KOPT-K1 (cell line): ENCODE data around the gene TOMM20.

Experiments used
- H3K27ac ChIP-seq: fragments of 200-600 bp; sonication (generic); 2 replicates; pipeline ENCODE4 v1.5.1; 2016; ENCODE audit warnings: antibody characterized with exemption, mild to moderate bottlenecking, low read depth, low read length; ENCODE audit not compliant: poor library complexity, severe bottlenecking
- H3K36me3 ChIP-seq: fragments of 200-600 bp; sonication (generic); 2 replicates; pipeline ENCODE4 v1.5.1; 2017; ENCODE audit warnings: antibody characterized with exemption, mild to moderate bottlenecking, low read length, moderate library complexity; ENCODE audit not compliant: insufficient read depth
- H3K9me3 ChIP-seq: fragments of 200-600 bp; sonication (generic); 2 replicates; pipeline ENCODE4 v1.5.1; 2017; ENCODE audit warnings: antibody characterized with exemption, low read length, mild to moderate bottlenecking; ENCODE audit not compliant: insufficient read depth, poor library complexity, severe bottlenecking

Gene TOMM20

DNA sequence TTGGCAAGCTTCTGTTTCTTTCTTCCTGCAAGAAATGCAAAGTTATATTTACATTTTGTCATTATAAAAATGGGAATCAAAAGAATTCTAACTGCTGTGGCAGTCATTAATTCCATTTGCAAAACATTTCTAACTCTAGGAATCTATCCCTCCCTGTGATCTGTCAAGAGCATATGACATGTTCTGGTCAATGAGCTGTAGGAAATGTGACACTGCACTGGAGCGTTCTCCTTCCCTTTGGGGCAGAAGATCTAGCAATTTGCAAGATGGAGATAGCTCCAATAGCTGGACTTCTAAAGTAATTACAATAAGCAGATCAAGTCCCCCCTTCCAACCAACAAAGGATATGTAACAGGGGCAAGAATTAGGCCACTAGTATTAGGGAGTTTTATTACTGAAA is 6.3 kb downstream of the TOMM20 start:
- H3K27ac ChIP-seq = no peak overlapping the region
- H3K36me3 ChIP-seq = peaks cover 99% of the 10 kb centered on the region
- H3K9me3 ChIP-seq = no peaks in the 10 kb centered on the region

DNA sequence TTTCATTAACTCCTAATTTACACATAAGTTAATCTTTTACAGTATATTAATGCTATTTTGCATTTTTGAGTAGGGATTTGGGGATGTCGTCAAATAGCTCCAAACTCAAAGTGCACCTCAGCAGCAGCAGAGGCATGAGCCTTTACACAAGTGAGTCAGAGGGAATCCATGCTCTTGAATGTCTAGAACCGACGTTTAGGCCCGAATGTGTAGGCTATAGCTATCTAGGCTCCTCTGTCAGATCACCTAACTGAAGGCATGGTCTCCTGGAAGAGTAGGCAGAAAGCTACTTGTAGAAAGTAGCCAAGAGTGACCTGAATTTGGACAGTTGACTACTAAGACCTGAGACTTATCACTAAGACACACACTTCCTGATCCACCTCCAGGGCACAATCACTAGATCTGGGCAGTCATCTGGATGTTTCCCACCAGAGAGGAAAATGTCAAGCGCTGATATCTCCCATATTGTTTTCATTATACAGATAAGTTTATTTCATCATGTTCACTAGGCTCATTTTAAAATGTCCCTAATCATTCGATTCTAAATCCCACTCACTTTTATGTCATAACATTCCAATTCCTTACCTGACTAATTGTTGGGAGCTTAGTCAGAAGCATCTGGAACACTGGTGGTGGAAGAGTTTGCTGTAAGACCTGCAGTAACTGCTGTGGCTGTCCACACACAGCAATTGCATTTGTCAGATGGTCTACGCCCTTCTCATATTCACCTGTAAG is 15.3 kb downstream of the TOMM20 start:
- Histone ChIP-seq H3K27ac (no peak overlapping the region), H3K9me3 (no peaks in the 10 kb centered on the region), H3K36me3 (peaks cover 100% of the 10 kb centered on the region)

DNA sequence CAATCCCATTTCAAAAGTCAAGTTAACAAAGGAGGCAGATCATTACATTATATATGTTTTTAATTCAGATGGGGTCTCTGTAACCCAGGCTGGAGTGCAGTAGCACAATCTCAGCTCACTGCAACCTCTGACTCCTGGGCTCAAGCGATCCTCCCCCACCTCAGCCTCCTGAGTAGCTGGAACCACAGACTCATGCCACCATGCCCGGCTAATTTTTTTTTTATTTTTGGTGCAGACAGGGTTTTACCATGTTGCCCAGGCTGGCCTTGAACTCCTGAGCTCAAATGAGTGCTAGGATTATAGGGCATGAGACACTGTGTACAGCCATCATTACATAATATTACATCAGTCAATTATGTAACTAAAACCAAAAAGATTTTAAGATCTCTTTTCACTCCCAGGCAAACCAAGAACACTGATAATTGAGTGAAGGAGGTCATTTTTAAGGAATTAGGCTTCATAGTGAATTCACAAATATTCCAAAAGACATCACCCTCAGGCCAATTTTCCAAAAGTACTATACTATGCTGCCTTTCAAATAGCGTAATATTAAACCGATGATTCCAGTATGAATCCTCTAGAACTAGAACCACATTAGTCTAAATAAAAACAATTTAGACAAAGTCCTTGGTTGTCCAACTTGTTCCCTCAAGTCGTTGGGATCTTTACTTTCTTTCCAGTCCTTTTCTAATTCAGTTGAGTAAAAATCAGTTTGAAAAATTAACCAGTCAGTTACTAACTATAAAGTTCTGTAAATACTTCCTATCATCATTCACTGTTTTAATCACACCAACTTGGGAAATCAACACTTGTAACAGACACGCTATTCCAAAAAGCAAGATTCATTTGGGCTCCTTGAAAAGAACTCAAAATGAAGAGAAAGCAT is 16.1 kb downstream of the TOMM20 start:
- Histone ChIP-seq H3K36me3 (peaks cover 100% of the 10 kb centered on the region), H3K27ac (no peak overlapping the region), H3K9me3 (no peaks in the 10 kb centered on the region)

DNA sequence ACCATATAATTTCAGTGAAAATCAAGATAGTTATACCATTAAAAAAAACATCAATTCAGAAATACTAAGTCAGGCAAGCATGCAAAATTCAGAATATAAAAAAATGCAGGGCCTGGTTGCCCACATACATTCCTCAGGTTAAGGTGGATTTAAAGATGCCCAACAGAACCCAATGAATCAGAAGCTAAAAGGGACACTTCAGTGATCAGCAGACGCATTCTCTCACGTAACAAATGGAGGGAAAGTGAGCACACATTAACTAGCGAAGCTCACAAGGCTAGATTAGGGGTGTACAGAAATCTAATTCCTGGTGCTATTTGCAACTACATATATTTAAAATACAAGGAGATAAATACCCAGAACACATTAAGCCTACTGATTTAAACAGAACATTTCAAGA is 17.5 kb downstream of the TOMM20 start:
- H3K27ac ChIP-seq = no peak overlapping the region
- H3K9me3 ChIP-seq = no peaks in the 10 kb centered on the region
- H3K36me3 ChIP-seq = peaks cover 100% of the 10 kb centered on the region

DNA sequence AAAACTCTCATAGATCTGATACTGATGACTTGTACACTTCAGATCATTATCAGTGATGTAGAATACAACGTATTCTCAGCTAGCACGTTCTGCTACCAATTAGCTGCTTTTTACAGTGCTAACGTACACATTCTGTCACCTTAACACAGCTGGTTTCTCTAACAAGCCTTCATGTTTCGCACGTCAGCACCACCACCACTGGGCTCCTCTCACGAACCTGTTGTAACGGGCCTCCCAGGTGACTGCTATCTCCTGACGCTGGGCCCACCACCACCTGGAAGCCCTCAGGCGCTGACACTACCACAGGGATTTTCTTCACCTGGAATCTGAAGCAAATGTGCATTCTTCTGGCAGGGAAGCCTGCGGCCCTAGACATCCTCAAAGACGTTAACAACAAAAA is 19.8 kb downstream of the TOMM20 start:
- Histone ChIP-seq H3K36me3 (peaks cover 87% of the 10 kb centered on the region), H3K27ac (no peak overlapping the region), H3K9me3 (no peaks in the 10 kb centered on the region)

DNA sequence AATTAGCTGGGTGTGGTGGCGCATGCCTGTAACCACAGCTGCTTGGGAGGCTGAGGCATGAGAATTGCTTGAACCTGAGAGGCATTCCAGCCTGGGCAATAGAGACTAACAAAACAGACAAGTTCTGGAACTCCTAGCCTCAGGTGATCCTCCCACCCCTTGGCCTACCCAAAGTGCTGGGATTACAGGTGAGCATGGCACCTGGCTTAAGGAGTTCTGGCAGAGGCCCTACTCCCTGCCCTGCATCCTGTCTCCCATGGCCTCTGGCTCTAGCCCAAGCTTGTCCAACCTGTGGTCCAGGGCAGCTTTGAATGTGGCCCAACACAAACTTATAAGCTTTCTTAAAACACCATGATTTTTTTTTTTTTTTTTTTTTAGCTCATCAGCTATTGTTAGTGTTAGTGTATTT is 20.4 kb downstream of the TOMM20 start:
- H3K36me3 ChIP-seq = peaks cover 80% of the 10 kb centered on the region
- H3K27ac ChIP-seq = no peak overlapping the region
- H3K9me3 ChIP-seq = no peaks in the 10 kb centered on the region

DNA sequence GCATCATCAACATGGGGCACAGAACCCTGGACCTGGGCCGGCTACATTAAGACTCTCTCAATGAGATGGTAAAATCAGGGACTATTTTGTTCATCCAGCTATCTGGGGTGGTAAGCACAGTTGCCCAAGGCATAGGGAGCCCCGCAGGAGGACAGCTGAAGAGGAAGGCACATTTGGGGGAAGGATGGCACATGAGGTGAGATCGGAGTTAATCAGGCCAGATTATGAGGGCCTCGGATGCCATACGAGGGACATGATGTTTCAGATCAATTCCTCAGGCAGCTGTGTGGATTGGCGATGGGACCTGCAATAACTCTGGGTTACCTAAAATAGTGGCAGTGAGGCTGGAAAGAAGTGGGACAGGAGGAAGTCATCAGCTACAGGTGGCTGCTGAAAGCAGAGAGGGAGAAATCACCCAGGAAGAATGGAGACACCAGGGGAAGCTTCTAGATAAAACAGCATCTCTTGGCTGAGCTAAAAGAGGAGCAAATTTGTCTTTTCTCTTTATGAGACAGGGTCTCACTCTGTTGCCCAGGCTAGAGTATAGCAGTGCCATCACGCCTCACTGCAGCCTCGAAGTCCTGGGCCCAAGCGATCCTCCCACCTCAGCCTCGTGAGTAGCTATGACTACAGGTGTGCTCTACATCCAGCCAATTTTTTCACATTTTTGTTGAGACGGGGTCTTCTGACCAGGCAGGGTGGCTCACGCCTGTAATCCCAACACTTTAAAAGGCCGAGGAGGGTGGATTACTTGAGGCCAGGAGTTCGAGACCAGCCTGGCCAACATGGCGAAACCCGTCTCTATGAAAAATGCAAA is 21.1 kb downstream of the TOMM20 start:
- Histone ChIP-seq H3K27ac (no peak overlapping the region), H3K9me3 (no peaks in the 10 kb centered on the region), H3K36me3 (peaks cover 74% of the 10 kb centered on the region)

DNA sequence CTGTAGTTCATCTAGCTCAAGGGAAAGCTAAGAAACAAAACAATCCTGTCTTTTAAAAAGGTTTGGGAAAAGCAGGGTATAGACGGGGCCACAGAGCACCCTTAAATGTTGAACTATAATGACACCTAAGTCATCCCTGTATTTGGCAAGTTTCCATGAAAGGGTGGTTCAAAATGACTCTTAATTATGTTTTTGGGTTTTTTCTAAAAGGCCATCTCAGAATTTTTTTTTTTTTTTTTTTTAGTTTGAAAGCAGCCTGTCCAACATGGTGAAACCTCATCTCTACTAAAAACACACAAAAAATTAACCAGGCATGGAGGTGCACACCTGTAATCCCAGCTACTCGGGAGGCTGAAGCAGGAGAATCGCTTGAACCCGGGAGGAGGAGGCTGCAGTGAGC is 22.2 kb downstream of the TOMM20 start:
- no peaks in the 10 kb centered on the region for H3K9me3 ChIP-seq
- H3K27ac ChIP-seq = no peak overlapping the region
- H3K36me3 ChIP-seq = peaks cover 63% of the 10 kb centered on the region

DNA sequence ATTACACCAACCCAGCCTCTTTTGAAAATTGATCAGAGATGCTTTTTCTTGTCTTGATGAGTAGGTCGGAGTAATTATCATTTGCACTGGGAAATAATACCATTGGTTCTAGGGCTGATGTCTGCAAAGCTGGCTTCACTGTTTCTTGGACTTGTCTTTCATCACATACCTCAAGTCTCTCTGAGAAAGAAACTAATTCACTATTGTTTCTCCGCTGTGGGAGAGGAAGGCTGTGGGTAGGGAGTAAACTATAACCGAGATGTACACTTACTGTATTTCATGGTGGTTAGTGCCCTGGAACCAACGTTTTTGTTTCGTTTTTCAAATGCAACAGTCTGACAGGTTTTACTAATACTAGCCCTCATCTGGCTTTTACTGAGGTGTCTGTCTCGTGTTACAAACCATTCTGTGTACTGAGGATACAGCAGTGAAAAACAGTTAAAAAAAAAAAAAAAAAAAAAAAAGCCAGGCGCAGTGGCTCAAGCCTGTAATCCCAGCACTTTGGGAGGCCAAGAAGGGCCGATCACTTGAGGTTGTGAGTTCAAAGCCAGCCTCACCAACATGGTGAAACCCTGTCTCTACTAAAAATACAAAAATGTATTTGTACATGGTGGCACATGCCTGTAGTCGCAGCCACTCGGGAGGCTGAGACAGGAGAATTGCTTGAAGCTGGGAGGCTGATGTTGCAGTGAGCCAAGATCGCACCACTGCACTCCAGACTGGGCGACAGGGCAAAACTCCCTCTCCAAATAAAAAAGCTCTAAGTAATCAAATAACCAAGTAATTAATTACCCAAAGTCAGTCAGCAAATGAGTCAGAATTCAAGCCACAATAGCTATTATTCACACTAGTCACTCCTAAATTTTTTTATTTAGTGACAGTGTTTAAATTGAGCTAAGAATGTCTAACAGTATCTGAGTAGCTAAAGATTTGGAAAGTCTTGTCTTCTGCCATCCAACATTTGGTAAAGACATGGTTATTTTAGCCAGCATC is 23.3 kb downstream of the TOMM20 start:
- Histone ChIP-seq H3K9me3 (no peaks in the 10 kb centered on the region), H3K27ac (no peak overlapping the region), H3K36me3 (peaks cover 52% of the 10 kb centered on the region)

DNA sequence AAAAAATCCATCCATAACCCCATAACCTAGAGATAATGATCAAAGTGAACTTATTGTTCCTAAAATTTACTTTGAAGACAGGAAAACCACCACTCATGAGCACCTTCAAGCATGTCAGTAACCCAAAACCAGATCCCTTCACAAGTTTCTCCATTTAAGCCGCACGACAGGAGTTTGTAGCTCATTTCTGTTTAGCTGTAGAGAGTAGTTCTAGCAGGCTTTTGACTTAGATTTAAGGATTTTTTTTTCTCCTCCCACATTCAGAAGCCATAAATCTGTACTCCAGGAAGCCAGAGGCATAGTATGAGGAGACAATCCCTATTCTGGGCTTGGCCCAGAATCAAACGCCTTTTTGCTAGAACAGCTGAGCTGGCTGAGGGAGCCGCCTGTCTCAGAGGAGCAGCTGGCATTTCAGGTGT is 25.6 kb downstream of the TOMM20 start:
- Histone ChIP-seq H3K9me3 (no peaks in the 10 kb centered on the region), H3K36me3 (peaks cover 29% of the 10 kb centered on the region), H3K27ac (no peak overlapping the region)

DNA sequence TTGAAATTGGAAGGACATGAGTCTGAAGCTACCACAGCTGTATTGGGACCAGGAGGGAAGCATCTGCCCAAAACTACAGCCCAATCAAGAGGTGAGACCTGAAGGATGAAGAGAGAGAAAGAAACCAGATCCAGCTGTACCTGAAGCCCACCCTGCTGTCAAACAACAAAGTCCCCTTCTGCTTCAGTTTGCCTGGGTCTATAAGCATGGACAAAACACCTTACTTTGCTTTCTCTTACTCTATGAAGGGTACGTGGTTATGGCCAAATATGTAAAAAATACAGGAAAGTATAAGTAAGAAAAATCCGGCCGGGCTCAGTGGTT is 26.4 kb downstream of the TOMM20 start:
- H3K9me3 ChIP-seq = no peaks in the 10 kb centered on the region
- no peak overlapping the region for H3K27ac ChIP-seq
- H3K36me3 ChIP-seq = peaks cover 21% of the 10 kb centered on the region

DNA sequence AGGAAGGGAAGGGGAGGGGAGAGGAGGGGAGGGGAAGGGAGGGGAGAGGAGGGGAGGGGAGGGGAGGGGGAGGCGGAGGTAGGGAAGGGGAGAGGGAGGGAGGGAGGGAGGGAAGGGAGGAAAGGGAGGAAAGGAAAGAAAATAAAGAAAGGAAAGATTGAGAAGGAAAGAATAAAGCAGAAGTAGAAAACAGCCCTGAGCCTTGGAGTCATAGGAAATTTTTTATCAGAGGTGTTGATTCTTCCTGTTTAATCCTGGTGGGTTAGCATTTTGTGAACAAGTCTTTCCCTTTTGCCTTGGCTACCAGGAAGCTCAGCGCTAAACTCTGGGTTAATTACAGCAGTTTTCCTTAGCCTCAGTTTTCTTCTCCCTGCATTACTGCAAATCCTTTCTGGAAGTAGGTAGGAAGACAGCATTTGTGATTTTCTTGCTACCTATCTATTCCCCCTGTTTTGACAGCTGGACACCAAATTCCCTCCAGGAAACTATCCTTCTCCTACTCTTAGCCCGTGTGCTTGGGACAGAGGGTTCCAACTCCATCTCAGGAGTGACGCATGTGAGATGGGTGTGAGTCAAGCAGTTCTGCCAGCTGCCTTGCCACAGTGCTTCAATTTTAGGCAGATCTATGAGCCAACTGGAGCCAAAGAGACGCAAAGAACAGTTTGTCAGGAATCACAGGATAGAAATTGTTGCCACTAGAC is 26.9 kb downstream of the TOMM20 start:
- H3K36me3 ChIP-seq = peaks cover 16% of the 10 kb centered on the region; the same call in 1 of the 2 replicates
- H3K27ac ChIP-seq = no peak overlapping the region
- no peaks in the 10 kb centered on the region for H3K9me3 ChIP-seq

DNA sequence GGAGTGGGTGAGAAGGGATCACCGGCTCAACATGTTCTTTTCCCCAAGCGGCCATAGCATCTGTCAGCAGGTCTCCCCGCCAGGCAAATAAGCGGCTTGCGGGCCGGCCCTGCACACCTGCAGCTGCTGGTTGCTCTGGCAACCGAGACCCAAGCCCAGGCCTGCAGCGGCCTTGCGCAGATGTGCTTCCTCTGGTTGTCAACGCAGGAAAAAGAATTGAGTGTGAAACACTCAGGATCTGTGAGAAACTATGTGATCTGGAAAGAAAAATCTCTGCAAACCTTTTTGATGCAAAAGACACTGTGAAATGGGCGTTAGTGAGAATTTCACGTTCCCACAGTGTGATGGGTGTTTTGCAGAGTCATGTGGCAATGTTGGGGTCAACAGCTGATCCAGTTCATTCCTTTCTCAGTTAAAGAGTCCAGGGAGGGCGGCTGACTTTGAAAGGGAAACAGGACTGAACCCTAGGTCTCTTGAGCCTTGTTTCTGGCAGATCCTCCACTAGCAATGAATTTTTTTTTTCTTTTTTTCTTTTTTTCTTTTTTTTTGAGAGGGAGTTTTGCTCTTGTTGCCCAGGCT is 28.4 kb downstream of the TOMM20 start:
- H3K9me3 ChIP-seq = no peaks in the 10 kb centered on the region
- H3K36me3 ChIP-seq = peaks cover 7% of the 10 kb centered on the region; the same call in 1 of the 2 replicates
- no peak overlapping the region for H3K27ac ChIP-seq
